K562 (cell line): ENCODE results near the gene IFNGR1. TPM values are rescaled to one million over a fixed set of nuclear protein-coding genes. Genes with fewer than 3 reads are reported as not detected.
A peak's percentile ranks its signal among the peaks of the same experiment; 100 is the strongest.

Experiments
- KAT8 ChIP-seq: fragments of 450-650 bp; IDR thresholded peaks from 2 replicates; pipeline ENCODE4 v1.6.1; 2016; ENCODE audit warnings: low read depth, mild to moderate bottlenecking
- NR2C1 ChIP-seq, 2 experiments: fragments of 450-650 bp; IDR thresholded peaks; 2 replicates each; pipeline ENCODE4 v1.6.1; 2017; ENCODE audit warnings: mild to moderate bottlenecking in 2 of 2, antibody characterized with exemption in 1 of 2, inconsistent platforms in 1 of 2, missing compliant biosample characterization in 1 of 2, missing genetic modification characterization in 1 of 2
- SP1 ChIP-seq: sonication (generic); formaldehyde crosslinking; IDR thresholded peaks from 2 replicates; pipeline ENCODE4 v1.8.1; 2022; ENCODE audit warnings: mild to moderate bottlenecking, missing genetic modification reagents
- TRIM24 ChIP-seq, 2 experiments: fragments of 450-650 bp; IDR thresholded peaks; 2 replicates each; pipeline ENCODE4 v1.6.1; 2016
- ZBTB17 ChIP-seq: fragments of 450-650 bp; formaldehyde crosslinking; IDR thresholded peaks from 2 replicates; pipeline ENCODE4 v1.4.0; 2020; ENCODE audit warnings: mild to moderate bottlenecking
- ZNF175 ChIP-seq: fragments of 200-800 bp; sonication (Bioruptor generic); IDR thresholded peaks from 2 replicates; pipeline ENCODE4 v1.6.1; 2016; ENCODE audit warnings: low read depth, mild to moderate bottlenecking, missing genetic modification characterization, missing compliant biosample characterization
- ZNF197 ChIP-seq: fragments of 200-800 bp; sonication (Bioruptor generic); IDR thresholded peaks from 2 replicates; pipeline ENCODE4 v1.6.1; 2016; ENCODE audit warnings: low read depth, missing genetic modification characterization, missing compliant biosample characterization
- ZNF316 ChIP-seq: fragments of 450-650 bp; IDR thresholded peaks from 2 replicates; pipeline ENCODE4 v1.6.1; 2016
- ZNF589 ChIP-seq: fragments of 200-800 bp; sonication (Bioruptor generic); IDR thresholded peaks from 2 replicates; pipeline ENCODE4 v1.6.1; 2016; ENCODE audit warnings: low read depth, missing genetic modification characterization, missing compliant biosample characterization
- ZNF766 ChIP-seq: fragments of 200-800 bp; sonication (Bioruptor generic); conservative IDR thresholded peaks from 2 replicates; pipeline ENCODE4 v1.6.1; 2016; ENCODE audit warnings: missing genetic modification characterization, missing compliant biosample characterization
- polyA plus RNA-seq, 8 experiments: library from polyadenylated mRNA; depleted of rRNA in 4 of 8; stranded (reverse) in 5 of 8; unstranded in 3 of 8; fragments of >200 nt; fragmentation: Nextera tagmentation in 2 of 8; fragmentation: Illumina TruSeq in 1 of 8; extraction: Ambion mirVana in 2 of 8; extraction: Trizol in 1 of 8; gene quantifications; 2 replicates each; pipeline versions ENCODE4 v1.2.1 to v1.2.3, GENCODE V29; 2011 to 2014; ENCODE audit warnings: inconsistent platforms in 1 of 8, missing spikeins in 1 of 8
- total RNA-seq, 7 experiments: library from RNA; depleted of rRNA in 6 of 7; stranded (reverse); fragments of >200 nt in 6 of 7; fragmentation: Illumina TruSeq in 2 of 7; extraction: Trizol in 2 of 7; gene quantifications; 2 replicates each; pipeline versions ENCODE4 v1.2.1 to v1.2.3, GENCODE V29; 2011 to 2021; ENCODE audit warnings: low replicate concordance in 1 of 7
- TF ChIP-seq, protein P1 (sequence below): IDR thresholded peaks from 2 replicates; pipeline ENCODE4 v1.6.1; 2011; ENCODE audit not compliant: insufficient read length; ENCODE audit errors: extremely low read depth
- TF ChIP-seq, protein P2 (sequence below): fragments of 450-650 bp; formaldehyde crosslinking; IDR thresholded peaks from 2 replicates; pipeline ENCODE4 v1.4.0; 2020; ENCODE audit warnings: mild to moderate bottlenecking, moderate library complexity
- TF ChIP-seq, protein P3 (sequence below): fragments of 250-450 bp; sonication (Bioruptor Pico); IDR thresholded peaks from 2 replicates; pipeline ENCODE4 v1.6.1; 2021; ENCODE audit warnings: mild to moderate bottlenecking
- TF ChIP-seq, protein P4 (sequence below), 3 experiments: fragments of 200-800 bp in 1 of 3; sonication (Bioruptor generic) in 1 of 3; sonication (generic) in 1 of 3; formaldehyde crosslinking in 1 of 3; IDR thresholded peaks; 2 replicates each; pipeline versions ENCODE4 v1.6.1 to v1.8.0; 2016 to 2022; ENCODE audit warnings: mild to moderate bottlenecking in 2 of 3, missing compliant biosample characterization in 2 of 3, missing genetic modification characterization in 2 of 3, missing genetic modification reagents in 1 of 3
- TF ChIP-seq, protein P5 (sequence below): fragments of 450-650 bp; formaldehyde crosslinking; IDR thresholded peaks from 2 replicates; pipeline ENCODE4 v1.4.0; 2020; ENCODE audit warnings: mild to moderate bottlenecking, moderate library complexity

The IFNGR1 gene
- total and polyA plus RNA-seq, 9 of the 15 experiments (the other 6 are each of a cell fraction or from before 2014, with no cell fraction given) = 14.7 to 47.0 (median 26.7) TPM

DNA sequence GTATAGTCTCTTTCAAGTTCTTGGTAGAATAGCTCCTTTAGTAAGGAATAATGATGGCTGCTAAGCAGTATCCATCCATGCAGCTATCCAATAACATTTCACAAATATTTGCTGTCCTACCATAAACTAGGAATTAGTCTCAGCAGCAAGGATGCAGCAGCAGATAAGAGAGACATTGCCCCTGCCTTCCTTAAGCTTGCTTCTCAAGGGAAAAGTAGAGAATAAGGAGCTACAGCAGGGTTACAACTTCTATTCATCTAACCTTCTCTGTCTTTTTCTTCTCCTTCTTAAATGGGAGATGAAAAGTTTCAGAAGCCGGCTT, 48.2 kb downstream of the IFNGR1 start (continued):
- TF ChIP-seq, protein P1, sequence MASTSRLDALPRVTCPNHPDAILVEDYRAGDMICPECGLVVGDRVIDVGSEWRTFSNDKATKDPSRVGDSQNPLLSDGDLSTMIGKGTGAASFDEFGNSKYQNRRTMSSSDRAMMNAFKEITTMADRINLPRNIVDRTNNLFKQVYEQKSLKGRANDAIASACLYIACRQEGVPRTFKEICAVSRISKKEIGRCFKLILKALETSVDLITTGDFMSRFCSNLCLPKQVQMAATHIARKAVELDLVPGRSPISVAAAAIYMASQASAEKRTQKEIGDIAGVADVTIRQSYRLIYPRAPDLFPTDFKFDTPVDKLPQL = no peak
- TF ChIP-seq, protein P2, sequence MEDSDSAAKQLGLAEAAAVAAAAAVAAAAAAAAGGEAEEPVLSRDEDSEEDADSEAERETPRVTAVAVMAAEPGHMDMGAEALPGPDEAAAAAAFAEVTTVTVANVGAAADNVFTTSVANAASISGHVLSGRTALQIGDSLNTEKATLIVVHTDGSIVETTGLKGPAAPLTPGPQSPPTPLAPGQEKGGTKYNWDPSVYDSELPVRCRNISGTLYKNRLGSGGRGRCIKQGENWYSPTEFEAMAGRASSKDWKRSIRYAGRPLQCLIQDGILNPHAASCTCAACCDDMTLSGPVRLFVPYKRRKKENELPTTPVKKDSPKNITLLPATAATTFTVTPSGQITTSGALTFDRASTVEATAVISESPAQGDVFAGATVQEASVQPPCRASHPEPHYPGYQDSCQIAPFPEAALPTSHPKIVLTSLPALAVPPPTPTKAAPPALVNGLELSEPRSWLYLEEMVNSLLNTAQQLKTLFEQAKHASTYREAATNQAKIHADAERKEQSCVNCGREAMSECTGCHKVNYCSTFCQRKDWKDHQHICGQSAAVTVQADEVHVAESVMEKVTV (CRISPR knock-in tag) = no peak
- TF ChIP-seq NR2C1 (IDR thresholded peaks at IDR 0.05) (no peak), NR2C1 (tag; IDR thresholded peaks at IDR 0.05) (no peak; the same call in 1 of the 2 replicates), ZNF589 (CRISPR knock-in tag) (0 out of 2 replicates have a peak, but pooled peaks have one; percentile 11), KAT8 (no peak), ZNF316 (peak; percentile 45; the same call in 1 of the 2 replicates), ZNF175 (CRISPR knock-in tag) (peak; percentile 64; the same call in 1 of the 2 replicates), ZBTB17 (CRISPR knock-in tag) (0 out of 2 replicates have a peak, but pooled peaks have one; percentile 3), ZNF197 (CRISPR knock-in tag) (0 out of 2 replicates have a peak, but pooled peaks have one; percentile 8), SP1 (CRISPR knock-in tag) (no peak), TRIM24 (IDR thresholded peaks at IDR 0.05) (0 out of 4 replicates have a peak, but pooled peaks of 1 of the 2 experiments have one; percentile 34), ZNF766 (CRISPR knock-in tag) (0 out of 2 replicates have a peak, but pooled peaks have one; percentile 43)
- TF ChIP-seq, protein P3, sequence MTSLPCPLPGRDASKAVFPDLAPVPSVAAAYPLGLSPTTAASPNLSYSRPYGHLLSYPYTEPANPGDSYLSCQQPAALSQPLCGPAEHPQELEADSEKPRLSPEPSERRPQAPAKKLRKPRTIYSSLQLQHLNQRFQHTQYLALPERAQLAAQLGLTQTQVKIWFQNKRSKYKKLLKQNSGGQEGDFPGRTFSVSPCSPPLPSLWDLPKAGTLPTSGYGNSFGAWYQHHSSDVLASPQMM = no peak
- TF ChIP-seq, protein P4, sequence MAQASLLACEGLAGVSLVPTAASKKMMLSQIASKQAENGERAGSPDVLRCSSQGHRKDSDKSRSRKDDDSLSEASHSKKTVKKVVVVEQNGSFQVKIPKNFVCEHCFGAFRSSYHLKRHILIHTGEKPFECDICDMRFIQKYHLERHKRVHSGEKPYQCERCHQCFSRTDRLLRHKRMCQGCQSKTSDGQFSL (CRISPR knock-in tag; IDR thresholded peaks at IDR 0.05) = no peak
- TF ChIP-seq, protein P4 (tag; IDR thresholded peaks at IDR 0.05) = peak in 1 of 2 experiments; percentile 62; a peak in 1 of 4 replicates
- TF ChIP-seq, protein P5, sequence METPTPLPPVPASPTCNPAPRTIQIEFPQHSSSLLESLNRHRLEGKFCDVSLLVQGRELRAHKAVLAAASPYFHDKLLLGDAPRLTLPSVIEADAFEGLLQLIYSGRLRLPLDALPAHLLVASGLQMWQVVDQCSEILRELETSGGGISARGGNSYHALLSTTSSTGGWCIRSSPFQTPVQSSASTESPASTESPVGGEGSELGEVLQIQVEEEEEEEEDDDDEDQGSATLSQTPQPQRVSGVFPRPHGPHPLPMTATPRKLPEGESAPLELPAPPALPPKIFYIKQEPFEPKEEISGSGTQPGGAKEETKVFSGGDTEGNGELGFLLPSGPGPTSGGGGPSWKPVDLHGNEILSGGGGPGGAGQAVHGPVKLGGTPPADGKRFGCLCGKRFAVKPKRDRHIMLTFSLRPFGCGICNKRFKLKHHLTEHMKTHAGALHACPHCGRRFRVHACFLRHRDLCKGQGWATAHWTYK (CRISPR knock-in tag) = 0 out of 2 replicates have a peak, but pooled peaks have one; percentile 9
- TF ChIP-seq, all 486 proteins: peak for 16
